T-helper 1 cell treated with Interleukin-12 subunit alpha and Interleukin-12 subunit beta and Interleukin-4 antibody, amounts not matched to agents 30 ng/mL and 1 ng/mL, for 36 hours (primary cell): ENCODE results near the gene NUDT7. TPM values are rescaled to one million over a fixed set of nuclear protein-coding genes. Genes with fewer than 3 reads are reported as not detected.

Experiments used
- intact Hi-C: fragments of 100-400 bp; cut with micrococcal nuclease; formaldehyde crosslinking; loops from one replicate; pipeline ENCODE4 v1.15.1; 2024
- total RNA-seq: library from RNA; stranded (reverse); gene quantifications from 2 replicates; pipeline ENCODE4 v1.2.3, GENCODE V29; 2022

Gene NUDT7
- 5.6 and 5.9 TPM in 2 replicates for total RNA-seq

DNA sequence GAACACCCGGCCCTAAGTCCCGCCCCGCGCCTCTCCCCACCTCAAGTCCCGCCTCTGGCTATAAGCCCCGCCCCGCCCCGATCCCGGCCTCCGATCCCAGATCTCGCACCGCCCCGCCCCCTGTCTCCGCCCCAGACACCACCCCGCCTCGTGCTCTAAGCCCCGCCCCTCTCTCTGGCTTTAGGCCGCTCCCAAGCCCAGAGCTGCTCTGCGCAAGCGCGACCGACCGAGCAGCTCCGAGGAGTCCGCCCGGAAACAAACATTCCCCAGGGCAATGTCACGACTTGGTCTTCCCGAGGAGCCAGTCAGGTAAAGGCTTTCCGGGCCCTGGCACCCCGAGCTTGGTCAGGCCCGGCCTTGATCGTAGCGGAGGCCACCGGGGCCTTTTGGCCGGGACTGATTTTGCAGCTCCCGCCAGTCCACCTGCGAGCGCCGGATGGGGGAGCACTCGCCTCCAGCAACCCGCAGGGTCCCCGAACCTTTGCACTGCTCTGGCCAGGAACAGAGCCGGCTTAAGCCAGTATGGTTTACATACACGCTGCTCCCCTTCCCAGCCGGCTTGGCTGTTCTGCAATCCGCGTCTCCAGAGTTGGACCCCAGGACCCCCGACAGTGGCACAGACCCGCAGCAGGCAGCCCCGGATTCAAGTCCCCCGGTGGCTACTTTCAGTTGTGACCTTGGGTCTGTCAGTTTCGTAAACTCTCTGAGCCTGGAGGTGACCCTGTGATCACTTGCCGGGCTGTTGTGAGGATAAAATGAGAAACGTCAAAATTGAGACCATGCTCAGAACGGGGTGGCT lies at the start of gene NUDT7:
Gene NUDT7 (plus strand): TSS at position 206 of the 799 bp plus-strand sequence. CDS start 69 bp downstream, at position 275.
- intact Hi-C loops: loop anchor here (1.0 to 10.0 kb wide), 7 partner anchors 47 to 1555 kb away; partner anchors contain the start of genes MON1B and WWOX

DNA sequence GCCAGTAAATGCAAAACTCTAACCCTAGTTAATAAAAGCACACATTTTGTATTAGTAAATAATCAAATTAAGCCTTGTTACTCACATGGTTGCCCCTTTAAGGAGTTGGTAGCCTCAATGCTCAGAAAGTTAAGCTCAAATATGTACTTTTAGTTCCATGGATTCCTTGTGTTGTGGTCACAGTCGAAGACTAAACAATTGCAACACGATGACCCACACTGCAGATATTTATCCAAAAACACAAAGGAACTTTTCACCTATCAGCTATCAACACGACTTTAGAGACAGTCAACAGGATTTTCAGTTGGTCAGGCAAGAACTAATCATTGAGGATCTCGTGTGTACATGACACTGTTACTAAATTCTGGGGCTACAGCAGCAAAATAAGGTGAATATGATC lies 47.4 kb upstream of the NUDT7 start:
- intact Hi-C loops: loop anchor here (1.0 to 10.0 kb wide), 6 partner anchors 47 to 439 kb away; partner anchors contain the start of genes NUDT7, VAT1L and WWOX

DNA sequence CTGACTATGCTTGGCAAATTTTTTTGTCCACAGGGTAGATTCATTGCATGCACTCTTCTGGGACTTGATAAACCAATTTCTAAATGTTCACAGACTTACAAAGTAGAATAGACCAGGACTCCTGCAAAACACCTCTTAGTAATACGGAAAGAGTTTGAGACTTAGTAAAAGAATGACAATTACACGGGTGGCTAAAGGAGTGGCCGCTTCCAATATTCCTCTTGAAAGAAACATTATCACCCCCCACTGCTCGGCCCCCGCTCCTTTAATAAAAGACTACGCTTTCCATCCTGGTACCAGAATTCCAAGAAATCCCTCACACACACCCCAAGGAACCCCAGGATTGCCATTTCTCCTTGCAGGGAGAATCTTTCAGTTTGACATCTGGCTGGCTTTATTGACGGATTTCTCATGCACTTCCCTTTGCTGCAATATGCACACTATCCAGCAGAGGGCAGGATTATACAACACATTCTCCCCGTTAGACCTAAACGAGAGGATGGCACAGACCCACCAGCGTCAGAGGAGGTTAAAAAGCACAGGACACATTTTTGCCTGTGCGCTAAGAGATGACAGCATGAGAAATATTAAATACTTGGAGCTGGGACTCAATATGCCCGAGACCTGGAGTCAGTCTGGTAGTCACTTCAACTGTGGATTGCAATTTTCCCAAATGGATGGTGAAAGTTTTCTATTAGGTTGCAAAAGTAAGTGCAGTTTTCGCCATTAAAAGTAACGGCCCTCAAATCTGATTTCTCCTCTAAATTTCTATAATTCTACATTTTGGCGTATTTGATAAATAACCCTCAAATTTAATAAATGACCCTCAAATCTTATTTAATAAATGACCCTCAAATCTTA lies 46.6 kb upstream of the NUDT7 start:
- intact Hi-C loops: loop anchor here (1.0 to 10.0 kb wide), 6 partner anchors 47 to 439 kb away; partner anchors contain the start of genes NUDT7, VAT1L and WWOX

DNA sequence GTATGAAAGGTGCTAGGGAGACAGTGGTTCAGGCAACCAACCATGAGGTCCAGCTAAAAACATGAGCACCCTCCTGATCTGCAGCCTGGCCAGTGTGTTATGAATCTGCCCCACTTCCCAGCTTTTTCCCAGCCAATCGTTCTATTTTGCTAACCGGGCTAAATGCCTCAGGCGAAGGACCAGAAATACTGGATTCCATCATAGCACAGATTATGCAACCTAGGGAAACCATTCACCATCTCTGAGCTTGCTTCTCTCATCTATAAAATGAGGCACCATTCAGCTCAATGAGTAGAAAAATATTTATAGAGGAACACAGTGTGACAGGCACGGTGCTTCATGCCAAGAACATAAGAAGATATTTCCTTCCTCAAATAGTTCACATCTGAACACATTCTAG lies 45.2 kb upstream of the NUDT7 start:
- intact Hi-C loops: loop anchor here (10.0 kb wide), 1 partner anchor 108 kb away; the partner anchor contains the start of gene VAT1L

DNA sequence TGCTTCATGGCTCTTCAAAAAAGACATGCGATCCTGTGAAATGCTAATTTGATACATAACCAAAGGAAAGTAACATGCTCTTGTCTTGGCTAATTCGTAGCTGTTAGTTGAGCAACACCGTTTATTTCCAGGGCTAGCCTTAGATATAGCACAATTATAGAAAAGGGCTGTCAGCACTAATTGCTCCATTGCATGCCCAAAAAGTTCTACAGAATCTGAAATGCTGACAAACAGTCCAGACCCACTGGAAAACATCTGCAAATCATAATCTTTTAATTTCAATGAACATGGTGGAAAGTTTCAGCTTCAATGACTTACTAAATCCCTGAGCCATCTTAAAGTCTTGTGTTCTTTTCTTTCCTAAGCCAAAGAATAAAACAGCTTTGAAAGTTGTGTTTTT lies 42.9 kb upstream of the NUDT7 start:
- intact Hi-C loops: loop anchor here (10.0 kb wide), 1 partner anchor 105 kb away; the partner anchor contains the start of gene VAT1L

DNA sequence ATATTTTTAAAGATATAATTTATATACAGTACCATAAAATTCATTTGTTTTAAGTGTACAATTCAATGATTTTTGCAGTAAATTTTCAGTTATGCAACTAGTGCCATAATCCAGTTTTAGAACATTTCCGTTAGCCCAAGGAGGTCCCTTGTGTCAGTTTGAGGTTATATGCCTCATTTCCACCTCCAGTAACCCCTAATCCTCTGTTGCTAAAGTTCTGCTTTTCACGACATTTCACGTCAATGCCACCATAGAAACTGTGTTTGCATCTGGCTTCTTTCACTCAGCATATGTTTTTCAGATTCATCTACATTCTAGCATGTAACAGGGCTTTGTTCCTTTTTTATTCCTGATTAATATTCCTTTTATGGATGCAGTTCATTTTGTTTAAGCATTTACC lies 42.4 kb upstream of the NUDT7 start:
- intact Hi-C loops: loop anchor here (10.0 kb wide), 1 partner anchor 105 kb away; the partner anchor contains the start of gene VAT1L

DNA sequence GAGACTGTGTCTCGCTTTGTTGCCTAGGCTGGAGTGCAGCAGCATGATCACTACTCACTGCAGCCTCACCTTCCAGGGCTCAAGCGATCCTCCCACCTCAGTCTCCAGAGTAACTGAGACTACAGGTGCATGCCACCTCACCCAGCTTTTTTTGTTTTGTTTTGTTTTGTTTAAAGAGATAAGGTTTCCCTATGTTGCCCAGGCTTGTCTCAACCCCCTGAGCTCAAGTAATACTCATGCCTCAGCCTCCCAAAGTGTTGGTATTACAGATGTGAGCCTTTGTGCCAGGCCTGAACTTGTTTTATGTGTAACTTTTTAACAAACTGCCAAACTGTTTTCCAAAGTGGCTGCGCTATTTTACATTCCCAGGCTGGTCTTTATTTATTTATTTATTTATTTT lies 41.8 kb upstream of the NUDT7 start:
- intact Hi-C loops: no loop called here

DNA sequence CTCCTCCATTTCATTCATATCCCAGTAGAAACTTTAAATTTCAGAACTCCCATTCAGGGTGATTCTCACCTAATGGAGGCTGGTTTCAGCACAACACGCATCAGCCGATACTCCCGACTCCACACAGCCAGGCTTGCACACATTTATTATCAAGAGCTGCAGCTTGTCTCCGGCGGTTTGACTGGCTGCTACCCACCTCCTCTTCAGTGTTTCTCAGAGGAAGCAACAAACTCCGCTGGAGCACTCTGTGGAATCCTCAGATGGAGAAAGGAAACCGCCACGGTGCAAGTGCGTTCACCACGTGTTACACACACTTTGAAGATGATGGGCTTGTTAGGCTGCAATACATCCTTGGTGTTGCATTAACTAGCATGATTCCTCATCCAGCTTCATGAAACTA lies 39.7 kb upstream of the NUDT7 start:
- intact Hi-C loops: no loop called here

DNA sequence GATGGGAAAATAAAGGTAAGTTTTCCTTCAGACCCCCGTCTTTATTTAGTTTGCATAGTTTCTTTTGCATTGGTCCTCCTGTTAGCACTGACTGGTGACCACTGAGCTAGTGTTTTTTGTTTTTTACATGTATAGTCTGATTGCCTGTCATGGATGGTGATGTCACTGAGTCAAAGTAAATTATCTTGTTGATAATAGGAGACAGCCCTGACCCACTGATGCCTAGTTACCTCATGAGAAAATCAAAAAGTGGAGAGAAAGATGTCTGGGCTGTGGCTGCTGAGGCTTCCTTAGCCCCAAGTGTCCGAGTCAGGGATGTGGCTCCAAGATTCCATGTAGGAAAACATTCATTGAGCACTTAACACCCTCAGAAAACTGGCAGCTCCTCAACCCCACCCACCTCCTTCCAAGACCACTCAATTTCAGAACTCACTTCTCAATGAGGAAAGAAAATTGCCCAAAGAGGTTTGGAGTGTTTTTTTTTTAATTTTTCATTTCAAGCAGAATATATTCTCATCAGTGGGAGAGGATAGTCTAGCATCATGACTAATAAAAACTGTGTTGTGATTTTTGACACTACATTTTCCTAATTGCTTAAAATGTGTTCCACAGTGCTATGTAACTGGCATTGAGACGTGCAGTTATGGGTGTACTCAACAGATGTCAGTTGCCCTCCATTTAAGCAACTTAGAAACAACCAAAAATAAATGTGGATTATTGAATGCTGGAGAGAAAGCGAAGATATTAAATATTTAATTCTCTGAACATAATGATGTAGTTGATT lies 38.7 kb upstream of the NUDT7 start:
- intact Hi-C loops: no loop called here

DNA sequence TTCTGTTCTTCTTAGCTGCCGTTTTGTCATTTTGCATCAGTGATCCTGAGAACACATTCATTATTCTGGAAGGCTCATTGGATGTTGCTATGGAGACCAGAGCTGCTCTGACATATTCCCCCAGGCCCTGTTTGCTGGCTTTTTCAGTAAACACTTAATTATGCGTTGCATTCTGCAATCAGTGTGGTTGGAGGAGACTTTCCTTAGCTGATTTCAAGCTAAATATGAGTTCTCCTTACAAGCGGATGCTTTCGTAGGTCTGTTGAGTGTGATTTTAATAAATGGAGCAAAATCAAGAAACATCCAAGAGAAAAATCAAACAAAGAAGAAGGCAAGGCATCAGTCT lies 38.2 kb upstream of the NUDT7 start:
- intact Hi-C loops: no loop called here

DNA sequence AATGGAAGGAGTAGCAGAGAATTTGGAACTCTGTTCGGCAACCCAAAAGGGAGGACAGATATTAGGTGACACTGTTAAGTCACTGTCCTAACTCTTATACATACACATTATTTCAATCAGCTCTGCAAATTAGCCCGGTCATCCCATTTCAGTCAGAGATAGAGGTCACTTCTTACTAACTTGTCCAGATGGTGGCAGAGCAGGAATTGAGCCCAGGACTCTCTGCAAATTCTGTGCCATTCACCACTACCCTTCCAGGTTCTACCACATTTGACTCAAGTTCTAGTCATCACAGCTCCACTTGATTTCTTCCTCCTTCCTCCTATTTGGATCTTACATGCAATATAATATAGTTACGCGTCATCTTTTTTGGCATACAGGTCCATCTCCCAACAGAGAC lies 35.9 kb upstream of the NUDT7 start:
- intact Hi-C loops: no loop called here

DNA sequence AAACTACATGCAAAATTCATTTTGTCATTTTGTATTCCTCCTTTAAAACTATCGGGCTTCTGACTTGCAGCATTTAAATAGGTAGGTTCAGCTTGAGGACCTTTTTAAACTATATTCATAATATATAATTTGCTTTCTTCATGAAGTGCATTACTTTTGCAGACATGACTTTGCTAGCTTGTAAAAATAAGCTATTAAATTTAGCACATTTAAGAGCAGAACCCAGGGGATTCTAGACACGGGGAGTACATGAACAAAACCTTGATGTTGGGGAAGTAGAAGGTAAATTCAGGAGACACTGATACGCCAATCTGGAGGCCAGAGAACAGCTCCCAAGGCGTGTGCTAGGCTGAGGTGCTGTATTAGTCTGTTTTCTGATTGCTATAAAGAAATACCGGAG lies 32.3 kb upstream of the NUDT7 start:
- intact Hi-C loops: no loop called here

DNA sequence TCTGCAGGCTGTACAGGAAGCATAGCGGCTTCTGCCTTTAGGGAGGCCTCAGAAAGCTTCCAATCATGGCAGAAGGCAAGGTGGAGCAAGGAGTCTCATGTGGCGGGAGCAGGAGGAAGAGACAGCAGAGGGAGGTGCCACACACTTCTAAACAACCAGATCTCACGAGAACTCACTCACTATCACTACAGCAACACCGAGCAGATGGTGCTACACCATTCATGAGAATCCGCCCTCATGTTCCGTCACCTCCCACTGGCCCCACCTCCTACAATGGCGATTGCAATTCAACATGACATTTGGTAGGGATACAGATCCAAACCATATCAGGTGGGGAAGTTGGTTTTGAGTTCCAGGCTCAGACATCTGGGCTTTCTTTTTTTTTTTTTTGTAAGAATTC lies 31.9 kb upstream of the NUDT7 start:
- intact Hi-C loops: no loop called here

DNA sequence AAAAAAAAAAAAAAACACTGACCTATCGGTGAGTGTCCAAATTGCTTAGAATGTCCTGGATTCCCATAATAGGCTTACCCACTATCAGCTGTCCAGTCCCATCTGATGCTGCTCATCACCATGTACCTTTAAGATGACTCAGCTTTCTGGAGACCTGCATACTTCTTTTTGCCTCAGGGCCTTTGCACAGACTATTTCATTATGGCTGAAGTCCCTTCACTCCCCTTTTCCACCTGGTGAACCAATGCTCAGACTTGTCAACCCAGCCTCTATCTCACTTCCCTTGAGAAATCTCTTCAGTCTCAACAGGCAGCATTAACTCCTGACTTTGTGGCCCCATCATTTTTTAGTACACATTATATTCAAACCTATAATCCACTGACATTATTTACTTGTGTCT lies 29.7 kb upstream of the NUDT7 start:
- intact Hi-C loops: no loop called here

DNA sequence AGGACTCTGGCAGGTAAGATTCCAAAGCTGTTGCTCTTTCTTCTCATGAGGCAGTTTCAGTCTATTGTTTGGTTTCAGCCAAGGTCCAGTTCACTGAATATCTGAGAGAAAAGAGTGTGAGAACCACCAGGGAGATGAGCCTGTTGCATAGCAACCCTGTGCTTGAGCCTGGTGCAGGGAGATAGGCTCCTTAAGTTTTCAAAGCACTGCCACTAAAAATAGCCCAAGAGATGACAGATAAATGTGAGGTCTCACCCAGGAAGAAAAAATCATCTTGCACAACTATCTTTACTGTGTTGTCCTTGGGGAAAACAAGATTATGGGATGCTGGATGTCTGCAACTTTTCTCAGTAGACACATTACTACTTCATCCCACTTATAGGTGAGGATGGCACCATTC lies 26.2 kb upstream of the NUDT7 start:
- intact Hi-C loops: no loop called here

DNA sequence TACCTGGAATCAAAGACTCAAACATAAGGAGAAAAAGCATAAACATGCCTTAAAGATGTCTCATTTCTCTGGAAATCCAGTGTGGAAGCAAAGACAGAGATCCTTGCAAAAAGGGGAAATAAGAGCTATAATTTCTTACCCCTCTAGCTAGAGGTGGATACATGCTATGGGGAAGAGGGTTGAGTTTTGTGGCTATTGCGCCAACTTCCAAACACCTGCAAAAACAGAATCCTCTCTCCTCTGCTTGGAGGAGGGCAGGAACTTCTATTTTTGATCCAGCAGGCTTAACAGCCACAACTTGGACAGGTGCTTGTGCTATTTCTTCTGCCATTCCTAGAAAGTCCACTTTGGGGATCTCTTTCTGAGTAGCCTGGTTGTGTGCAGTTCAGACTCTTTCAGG lies 21.5 kb upstream of the NUDT7 start:
- intact Hi-C loops: no loop called here

DNA sequence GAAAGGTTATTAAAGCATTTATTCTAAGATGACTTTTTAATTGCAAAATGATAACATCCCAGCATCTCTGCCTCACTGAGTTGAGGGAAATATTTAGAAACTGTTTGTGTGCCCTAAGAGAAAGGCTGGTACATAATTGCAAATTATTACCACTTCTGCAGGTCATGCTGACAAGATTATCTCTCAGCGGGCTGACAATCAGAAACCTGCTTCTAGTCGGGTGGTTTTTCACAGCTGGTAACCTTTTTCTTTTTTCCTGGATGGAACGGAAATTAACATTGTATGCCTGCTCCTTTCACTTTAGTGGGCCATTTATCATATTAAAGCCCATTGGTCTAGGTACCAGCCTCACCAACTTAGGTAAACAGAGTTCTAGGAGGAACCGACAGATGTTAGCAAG lies 17.0 kb upstream of the NUDT7 start:
- intact Hi-C loops: no loop called here

DNA sequence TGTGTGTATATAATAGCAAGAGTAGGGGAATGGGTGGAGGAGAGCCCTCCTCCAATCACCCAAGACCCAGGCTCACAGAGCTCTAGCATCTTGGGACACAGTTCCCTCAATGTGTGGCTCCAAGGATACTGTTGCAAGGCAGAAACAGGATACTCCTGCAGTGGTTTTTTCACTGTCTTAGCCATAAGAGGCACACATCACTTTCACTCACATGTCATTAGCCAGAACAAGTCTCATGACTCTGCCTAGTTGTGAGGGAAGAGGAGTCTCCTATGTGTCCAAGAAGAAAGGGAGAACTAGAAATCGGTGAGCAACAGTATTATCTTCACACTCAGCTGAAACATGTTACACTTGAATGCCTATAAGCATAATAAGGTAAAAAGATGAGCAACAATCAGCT lies 11.1 kb upstream of the NUDT7 start:
- intact Hi-C loops: no loop called here

DNA sequence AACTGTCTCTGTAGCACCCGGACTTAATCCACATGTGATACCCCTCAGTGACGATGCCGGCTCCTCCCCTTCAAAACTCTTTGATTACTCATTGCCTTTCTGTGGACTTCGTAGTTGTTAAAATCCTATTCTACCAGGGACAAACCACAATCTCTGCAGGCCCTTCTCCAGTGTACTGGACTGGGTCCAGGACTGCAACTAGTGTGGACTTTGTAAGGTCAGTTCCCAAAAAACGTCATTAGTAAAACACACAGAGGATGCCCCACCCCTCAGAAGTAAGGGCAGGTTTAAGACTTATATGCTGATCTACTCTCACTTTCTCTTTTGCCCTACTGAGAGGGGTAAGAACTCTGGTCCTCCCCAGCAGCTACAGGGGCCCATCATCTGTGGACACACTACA lies 10.5 kb upstream of the NUDT7 start:
- intact Hi-C loops: no loop called here

DNA sequence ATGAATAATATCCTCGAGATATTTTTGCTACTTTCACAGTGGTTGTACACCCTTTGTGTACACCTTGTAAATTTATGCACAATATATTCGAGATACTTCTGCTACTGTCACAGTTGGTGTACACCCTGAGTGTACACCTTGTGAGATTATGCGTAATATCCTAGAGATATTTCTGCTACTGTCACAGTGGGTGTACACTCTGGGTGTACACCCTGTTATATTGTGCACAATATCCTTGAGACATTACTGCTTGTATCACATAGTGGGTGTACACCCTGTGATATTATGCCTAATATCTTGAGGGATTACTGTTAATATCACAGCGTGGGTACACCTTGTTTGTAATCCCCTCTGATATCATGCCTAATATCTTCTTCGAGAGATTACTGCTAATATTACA lies 7.2 kb upstream of the NUDT7 start:
- intact Hi-C loops: no loop called here

DNA sequence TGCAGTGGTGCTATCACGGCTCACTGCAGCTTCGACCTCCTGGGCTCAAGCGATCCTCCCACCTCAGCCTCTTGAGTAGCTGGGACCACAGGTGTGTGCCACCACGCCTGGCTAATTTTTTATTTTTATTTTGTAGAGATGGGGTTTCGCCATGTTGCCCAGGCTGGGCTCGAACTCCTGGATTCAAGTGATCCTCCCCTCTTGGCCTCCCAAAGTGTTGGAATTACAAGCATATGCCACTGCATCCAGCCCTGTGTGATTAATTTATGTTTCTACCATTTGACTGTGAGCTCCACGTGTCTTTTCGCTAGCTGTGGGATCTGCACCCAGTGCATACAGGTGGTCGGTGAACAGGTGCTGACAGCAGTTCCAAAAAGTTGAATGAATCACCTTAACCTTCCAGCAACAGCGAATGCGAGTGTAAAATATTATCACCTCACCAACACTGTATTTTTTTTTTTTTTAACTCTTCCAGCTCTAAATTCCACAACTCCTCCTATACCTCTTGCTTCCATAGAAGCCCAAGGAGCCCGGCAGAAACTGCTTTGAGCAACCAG lies 484 bp upstream of the NUDT7 start:
- intact Hi-C loops: loop anchor here (1.0 to 10.0 kb wide), 7 partner anchors 47 to 1555 kb away; partner anchors contain the start of genes MON1B and WWOX
